Activated T-cell treated with anti-CD3 and anti-CD28 coated beads for 24 hours (primary cell): Measurements from ENCODE around the gene SH3BP5.
A peak's percentile ranks its signal among the peaks of the same experiment; 100 is the strongest.
"Not testable (repeated sequence)": the region's sequence is repeated elsewhere in the genome, so short reads cannot be mapped to it uniquely, and the experiment has no call there.

Source experiments
- DNase-seq: peaks from one replicate; pipeline ENCODE4 v3.0.0-alpha.2; 2020; ENCODE audit warnings: low read depth

Gene SH3BP5, protein sequence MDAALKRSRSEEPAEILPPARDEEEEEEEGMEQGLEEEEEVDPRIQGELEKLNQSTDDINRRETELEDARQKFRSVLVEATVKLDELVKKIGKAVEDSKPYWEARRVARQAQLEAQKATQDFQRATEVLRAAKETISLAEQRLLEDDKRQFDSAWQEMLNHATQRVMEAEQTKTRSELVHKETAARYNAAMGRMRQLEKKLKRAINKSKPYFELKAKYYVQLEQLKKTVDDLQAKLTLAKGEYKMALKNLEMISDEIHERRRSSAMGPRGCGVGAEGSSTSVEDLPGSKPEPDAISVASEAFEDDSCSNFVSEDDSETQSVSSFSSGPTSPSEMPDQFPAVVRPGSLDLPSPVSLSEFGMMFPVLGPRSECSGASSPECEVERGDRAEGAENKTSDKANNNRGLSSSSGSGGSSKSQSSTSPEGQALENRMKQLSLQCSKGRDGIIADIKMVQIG

DNA sequence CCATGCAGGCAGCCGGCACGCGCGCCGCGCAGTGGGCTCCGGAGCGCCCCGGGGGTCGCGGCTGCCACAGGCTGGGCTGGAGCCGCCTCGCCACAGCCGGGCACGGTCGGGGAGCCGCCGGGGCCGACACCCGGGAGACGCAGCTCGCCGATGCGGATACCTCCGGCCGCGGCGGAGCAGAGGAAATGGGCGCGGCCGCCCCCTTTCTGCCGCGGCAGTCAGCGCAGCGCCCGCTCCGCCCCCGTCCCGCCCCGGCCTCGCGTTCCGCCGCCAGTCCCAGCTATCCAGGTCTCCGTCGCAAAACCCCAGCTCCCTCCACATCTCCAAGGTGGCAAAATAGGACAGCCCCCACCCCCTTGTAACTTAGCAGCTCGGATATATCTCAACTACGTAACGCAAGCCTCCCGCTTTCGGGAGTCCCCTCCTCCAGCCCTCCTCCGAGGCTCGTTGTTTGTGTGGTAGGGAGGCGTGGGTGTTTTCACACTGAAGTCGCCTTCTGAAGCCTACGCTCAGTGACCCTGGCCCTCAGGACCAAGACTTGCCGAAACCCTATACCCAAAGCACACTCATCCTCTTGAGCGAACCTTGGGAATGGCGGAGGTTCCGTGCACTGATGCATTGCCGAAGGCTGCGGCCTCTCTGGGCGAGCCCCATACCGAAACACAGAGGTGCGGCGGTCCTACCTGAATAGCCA lies at the start of gene SH3BP5:
TSS of gene SH3BP5 (minus strand) at position 182 of the 694 bp plus-strand sequence. CDS start at position 4, 178 bp downstream.
- peak; percentile 60 for DNase-seq

DNA sequence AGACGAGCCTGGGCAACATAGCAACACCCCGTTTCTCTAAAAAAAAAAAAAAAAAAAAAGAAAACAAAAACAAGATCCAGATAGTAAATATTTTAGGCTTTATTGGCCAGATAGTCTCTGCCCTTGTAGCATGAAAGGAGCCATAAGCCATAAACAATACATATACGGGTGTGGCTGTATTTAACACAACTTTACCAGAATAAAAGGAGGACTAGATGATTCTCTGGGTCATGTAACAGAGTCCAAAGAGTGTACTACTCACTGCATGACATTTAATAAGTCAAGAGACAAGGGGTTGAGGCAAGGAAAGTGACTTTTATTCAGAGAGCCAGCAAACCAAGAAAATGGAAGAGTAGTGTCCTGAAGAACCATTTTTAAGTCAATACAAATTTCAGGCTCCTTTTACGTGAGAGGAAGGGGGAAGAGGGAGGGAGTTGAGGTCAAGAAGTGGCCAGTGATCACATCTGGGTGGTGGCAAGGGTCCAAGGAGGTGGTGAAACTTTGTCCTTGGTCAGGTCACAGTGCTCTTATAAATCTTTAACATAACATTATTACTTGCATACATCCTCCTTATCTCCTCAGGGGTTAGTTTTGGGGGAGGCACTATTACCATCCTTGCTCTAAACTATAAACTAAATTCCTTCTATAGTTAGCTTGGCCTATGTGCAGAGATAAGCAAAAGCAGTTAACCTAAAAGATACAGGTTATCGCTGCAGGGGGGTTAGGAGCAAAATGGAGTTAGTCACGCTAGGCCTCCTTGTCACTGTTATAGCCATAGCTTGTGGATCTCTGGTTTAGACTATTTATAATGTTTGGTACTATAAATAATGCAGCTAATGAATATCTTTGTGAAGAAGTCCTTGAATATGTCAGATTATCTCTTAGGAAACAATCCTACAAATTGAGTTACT lies 48.8 kb upstream of the SH3BP5 start:
- DNase-seq: no peak

DNA sequence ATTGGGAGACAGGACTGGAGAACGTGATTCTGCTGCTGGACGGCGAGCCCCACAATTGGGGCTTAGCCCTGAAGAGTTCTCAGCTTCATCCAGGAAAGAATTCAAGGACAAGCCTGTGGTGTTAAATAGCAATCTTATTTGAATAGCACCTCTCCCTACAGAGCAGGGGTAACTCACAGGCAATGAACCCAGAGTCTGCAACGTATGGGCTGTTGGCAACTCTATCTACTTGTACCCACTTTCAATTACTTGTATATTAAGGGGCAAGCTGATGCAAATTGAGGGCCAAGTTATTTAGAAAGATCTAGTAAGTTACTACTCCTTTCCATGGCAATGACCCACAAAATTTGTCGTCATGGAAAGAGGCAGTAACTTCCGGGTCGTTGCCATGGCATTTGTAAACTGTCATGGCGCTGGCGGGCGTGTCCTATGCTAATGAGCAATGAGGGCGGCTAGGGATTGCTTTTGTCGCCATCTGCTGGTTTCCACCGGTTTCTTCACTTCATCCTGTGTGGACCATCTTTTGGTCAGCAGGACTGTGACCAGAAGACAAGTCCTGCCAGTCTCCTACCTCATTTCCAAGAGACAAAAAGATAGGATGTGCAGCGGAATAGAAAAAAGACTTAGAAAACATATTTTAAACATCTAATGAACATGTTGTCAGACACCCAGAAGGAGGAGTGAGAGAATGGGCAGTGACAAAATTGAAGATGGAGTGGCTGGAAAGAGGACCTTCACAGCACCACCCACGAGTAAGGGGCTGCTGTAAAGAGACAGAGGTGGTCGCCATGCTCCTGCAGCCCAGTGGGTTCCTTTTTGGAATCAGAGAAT lies 45.8 kb upstream of the SH3BP5 start:
- peak; percentile 93 for DNase-seq

DNA sequence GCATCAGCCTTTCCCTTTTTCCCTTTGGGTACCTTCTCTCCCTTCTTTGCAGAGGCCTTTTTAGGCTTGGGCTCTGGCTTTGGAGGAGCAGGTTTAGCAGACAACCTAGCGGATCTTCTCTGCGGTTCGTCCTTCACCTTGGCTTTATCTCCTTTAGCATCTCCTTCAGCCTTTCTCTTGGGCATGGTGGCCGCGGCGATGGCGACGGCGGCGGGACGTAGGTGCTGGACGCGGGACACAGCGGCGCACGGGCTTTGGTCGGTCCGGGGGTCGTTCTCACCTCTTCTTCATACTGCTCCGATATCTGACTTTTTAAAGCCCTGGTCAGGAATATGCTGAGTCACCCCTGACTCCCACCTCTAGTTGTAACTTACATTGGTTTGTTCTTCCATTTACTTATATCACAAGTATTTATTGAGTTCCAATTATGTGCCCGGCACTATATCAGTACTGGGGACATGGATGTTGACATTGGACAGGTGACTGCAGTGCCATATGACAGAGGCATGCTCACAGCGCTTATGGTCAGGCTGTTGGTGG lies 43.1 kb upstream of the SH3BP5 start:
- DNase-seq: no peak

DNA sequence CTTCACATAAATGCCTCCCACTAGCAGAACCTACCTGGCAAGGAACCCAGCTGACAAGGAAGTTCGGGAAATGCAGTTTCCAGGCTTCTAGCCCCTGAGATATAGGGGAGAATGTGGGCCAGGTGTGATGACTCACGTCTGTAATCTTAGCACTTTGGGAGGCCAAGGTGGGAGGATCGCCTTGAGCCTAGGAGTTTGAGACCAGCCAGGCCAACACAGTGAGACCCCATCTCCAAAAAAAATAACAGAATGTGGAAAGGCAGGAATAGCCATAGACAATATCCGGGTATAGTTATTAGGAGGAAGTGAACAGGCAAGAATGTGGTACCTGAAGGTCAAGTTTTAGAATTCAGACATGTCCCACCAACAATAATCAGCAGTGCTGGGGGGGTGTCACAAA lies 40.5 kb upstream of the SH3BP5 start:
- DNase-seq: no peak

DNA sequence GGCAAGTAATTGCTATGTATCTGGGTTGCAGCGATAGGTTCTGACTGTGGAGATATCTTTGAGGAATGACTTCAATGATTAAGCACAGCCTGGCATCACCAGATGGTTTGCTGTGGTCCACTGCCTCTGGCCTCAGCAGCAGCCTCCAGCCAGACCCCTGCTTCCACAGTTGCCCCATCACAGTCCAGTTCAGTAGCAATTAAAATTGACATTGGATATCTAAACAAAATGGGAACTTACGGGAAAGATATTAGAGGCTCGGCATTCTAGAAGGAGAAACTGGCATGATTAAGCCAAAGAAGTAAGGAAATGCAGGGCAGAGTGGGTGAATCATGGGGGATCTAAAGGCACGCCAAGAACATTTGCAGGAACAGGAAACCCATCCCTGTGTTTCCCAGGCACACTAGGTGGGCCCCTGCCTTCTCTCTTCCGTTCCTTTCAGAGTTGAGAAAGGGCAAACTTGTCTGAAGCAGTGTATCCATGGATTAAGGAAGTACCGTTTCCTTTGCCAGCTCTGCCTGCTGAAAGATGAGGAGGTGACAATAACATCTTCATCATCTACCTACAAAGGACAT lies 36.3 kb upstream of the SH3BP5 start:
- no peak for DNase-seq

DNA sequence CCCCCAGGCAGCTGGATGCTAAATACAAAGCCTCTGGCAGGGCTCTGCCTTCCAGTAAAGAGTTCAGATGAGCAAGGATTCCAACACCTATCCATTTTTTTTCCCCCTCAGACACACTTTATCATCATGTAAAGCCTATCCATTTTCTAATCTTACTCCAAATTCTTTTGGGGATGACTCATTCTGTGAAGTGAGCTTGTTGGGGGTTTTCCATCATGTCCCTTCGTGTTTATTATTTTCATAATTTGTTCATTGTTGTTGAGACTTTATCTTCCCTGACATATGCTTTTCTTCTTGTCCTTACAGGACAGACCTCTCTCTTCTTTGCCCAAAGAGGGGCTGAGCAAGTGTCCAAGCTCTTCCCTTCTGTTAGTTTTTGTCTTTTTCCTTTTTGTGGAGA lies 34.7 kb upstream of the SH3BP5 start:
- DNase-seq: no peak

DNA sequence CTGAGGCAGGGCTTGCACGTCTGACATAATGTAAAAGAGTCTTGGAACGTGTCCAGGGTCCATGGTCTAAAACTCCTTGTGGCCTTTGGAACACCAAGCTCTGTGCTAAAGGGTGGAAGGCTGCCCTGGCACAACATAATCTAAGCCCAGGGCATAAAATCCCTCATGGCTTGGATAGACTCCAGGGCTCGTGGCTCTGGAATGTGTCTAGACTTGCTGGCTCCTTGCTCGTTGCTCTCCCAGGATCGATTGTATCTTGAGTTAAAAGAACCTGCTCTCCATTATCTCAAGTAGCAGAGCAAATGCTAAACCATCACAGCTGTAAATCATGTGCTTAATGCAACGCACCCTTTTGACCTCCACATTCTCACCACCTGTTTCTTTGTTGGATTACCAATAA lies 31.7 kb upstream of the SH3BP5 start:
- not testable (repeated sequence) for DNase-seq

DNA sequence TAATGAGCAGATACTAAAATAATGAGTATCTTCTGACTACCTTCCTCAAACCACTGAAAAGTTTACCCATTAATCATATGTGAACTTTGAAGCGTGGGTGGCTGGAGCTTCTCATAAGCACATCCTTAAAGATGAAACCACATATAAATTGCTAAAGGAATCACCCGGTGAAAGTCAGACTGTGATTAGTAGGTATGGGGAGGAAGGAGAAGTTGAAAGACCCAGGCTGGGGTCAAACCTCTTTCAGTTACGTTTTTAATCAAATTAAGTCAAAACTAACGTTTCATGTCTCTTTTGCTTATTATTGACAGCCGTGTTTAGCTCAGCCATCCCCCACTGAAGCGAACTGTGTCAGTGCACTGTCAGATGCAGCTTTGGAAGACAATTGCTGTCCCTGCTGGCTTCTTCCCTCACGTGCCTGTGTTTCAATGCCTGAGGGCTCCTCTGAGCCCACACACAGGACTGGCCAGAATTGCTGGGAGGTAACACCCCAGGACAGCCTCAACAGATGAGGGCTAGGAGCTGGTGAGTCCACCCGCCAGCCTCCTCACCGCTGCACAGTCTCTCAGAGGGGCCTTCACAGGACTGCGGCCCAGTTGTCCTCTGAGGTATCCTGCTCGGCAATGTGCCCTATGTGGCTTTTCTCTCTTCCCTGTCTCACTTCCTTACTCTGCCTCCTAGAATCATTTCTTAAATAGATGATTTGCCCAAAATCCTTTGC lies 29.3 kb upstream of the SH3BP5 start:
- DNase-seq: peak; percentile 40

DNA sequence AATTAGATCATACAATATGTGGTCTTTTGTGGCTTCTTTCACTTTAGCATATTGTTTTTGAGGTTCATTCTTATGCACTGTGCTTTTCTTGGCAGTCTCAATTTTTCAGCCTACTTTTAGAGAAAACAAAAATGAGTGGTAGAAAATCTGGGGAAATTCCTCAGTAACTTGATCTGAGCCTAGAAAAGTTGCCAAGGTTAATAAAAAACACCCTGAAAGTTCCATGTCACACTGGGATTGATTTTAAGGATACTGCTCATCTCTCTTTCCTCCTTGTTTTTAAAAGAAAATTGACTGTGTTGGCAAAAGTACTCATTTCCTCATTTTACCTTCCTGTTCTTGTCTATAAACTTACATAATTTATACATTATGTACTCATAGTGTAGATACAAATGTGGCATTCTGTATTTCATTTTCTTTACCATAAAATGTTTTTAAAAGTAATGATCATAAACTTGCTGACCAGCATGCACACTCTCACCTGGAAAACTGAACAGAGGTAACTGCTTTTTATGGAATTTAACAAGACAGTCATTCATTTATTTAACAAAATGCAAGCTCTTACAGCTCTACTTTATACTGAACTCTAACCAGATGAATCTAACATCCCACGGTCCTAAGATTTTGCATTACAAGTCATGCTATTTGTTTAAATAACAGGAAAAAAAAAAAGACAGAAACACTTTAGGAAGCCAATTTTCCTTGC lies 28.6 kb upstream of the SH3BP5 start:
- no peak for DNase-seq

DNA sequence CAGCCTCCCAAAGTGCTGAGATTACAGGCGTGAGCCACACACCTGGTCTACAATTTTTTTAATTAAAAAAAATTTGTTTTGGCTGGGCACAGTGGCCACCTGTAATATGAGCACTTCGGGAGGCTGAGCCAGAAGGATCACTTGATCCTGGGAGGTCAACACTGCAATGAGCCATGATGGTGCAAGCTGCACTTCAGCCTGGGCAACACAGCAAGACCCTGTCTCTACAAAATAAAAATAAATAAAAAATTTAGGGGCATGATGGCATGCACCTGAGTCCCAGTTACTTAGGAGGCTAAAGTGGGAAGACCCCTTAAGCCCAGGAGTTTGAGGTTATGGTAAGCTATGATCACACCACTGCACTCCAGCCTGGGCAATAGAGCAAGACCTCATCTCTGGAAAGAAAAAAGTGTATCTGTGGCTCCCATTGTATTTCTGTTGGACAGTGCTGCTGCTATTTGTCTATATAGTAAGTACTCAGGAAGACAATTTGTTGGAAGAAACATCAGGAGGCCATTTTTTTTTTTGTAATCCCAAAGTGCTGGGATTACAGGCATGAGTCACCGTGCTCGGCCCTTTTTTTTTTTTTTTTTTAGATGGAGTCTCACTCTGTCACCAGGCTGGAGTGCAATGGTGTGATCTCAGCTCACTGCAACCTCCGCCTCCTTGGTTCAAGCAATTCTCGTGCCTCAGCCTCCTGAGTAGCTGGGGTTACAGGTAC lies 27.5 kb upstream of the SH3BP5 start:
- DNase-seq: no peak

DNA sequence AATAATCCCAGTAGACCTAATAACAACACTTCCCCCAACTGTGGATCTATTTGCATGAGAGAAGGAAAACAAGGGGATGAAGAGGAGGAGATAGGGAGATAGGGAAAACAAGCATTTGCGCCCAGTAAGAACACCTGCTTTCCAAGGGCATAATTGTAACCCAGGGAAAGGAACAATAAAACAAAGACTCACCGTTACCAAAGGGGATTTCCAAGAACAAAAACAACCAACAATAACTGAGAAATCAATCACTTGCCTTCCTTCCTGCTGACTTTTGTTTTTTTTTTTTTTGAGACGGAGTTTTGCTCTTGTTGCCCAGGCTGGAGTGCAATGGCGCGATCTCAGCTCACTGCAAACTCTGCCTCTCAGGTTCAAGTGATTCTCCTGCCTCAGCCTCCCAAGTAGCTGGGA lies 24.3 kb upstream of the SH3BP5 start:
- DNase-seq: not testable (repeated sequence)

DNA sequence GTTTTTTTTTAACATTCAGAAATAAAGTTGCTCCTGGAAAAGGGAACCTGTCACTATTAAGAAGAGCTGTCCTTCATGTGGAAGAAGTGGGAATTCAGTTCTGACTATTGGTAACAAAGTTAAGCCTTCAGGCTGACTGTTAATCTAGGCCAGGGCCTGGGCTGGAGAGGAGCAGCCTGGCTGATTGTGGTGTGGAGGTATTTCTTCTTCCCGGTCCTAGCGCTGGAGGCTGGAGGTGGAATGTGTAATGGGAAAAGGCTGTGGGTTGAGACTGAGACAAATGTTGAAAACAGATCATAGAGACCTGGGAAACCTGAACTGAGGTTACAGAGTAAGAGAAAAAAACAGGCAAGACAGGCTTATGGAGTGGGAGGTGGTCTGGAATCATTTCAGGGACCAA lies 23.8 kb upstream of the SH3BP5 start:
- DNase-seq: no peak

DNA sequence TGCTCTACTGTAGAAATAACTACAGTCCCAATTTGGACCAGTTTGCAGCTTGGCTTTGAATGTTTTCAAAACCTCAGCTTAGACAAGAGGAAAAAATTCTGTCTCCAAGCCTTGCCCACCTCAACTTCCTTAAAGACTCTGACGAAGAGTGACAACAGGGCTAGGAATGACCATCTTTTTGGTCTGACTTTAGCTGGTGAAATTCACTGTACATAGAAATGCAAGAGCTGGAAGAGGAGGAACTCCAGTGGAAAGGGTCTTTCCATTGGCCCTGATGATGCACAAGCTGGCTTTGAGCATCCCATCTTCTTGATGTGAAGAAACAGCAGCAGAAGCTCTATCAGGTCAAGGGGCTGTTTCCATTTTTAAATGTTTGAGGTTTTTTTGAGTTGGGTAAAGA lies 22.7 kb upstream of the SH3BP5 start:
- DNase-seq: no peak

DNA sequence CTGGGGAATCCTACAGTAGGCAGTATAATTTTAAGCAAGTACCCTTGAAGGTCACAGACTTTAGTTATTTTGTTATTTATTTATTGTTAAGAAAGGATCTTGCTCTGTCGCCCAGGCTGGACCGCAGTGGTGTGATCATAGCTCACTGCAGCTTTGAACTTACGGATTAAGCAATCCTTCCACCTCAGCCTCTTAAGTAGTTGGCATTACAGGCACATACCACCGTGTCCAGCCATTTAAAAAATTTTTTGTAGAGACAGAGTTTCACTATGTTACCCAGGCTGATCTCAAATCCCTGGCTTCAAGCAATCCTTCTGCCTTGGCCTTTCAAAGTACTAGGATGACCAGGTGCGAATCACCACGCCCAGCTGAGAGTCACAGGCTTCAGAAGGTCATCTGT lies 22.1 kb upstream of the SH3BP5 start:
- no peak for DNase-seq

DNA sequence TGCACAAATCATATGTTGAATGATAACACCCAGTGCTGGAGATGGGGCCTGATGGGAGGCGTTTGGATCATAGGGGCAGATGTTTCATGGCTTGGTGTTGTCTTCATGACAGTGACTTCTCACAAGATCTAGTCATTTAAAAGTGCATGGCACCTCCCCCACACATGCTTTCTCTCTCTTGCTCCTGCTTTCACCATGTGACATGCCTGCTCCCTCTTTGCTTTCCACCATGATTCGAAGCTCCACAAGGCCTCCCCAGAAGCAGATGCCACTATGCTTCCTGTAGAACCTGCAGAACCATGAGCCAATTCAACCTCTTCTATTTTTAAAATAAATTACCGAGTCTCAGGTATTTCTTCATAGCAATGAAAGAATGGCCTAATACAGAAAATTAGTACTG lies 17.8 kb upstream of the SH3BP5 start:
- no peak for DNase-seq

DNA sequence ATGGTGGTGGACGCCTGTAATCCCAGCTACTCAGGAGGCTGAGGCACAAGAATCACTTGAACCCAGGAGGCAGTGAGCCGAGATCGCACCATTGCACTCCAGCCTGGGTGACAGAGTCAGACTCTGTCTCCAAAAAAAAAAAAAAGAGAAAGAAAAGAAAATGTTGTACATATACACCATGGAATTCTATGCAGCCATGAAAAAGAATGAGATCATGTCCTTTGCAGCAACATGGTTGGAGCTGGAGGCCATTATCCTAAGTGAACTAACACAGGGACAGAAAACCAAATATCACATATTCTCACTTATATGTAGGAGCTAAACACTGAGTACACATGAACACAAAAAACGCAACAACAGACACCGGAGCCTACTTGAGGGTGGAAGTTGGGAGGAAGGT lies 17.1 kb upstream of the SH3BP5 start:
- not testable (repeated sequence) for DNase-seq

DNA sequence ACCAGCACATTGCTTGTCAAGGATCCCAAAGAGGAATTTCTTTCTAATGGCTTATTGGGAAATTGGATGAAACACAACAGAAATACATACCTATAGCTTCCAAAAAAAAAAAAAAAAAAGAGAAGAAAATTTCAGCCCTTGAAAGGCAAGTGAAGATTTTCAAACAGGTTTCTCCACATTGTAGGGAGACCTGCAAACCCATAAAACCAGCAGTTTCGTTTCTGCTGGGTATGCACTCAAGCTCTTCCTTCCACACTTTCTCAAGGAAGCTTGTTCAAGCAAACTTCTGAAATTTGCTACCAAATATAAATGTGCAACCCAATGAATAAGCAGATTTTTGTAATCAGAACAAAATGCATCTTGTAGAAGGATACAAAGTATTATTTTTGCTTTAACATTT lies 15.9 kb upstream of the SH3BP5 start:
- DNase-seq: no peak

DNA sequence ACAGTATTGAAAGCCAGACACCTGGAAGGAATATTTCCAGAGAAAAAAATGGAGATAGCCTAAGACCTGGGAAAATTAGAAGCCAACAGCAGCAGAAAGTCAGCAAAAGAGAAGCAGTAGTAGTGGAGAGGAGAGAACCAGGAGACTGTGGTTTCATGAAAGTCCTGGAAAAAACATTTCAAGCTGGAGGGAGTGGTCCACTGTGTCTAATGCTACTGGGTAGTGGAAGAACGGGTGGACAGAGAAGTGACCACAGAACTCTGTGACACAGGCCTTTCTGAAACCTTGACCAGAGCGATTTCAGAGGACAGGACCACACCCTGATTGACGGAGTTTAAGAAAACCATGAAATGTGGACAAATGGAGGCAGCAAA lies 15.3 kb upstream of the SH3BP5 start:
- no peak for DNase-seq
